Suprapubic skin (tissue), 4 donors: ENCODE results near the gene CHAD.

ENCODE experiments used
- POLR2A ChIP-seq, 2 donors: fragments of 450-650 bp; IDR thresholded peaks; one replicate each; pipeline ENCODE4 v1.6.1; 2017; ENCODE audit warnings: antibody characterized with exemption in 2 of 2, mild to moderate bottlenecking in 2 of 2, moderate library complexity in 2 of 2
- POLR2AphosphoS5 ChIP-seq, 3 donors: sonication (generic); formaldehyde crosslinking; IDR thresholded peaks; one replicate each; pipeline ENCODE4 v1.6.1; 2017; ENCODE audit warnings: antibody characterized with exemption in 3 of 3

DNA sequence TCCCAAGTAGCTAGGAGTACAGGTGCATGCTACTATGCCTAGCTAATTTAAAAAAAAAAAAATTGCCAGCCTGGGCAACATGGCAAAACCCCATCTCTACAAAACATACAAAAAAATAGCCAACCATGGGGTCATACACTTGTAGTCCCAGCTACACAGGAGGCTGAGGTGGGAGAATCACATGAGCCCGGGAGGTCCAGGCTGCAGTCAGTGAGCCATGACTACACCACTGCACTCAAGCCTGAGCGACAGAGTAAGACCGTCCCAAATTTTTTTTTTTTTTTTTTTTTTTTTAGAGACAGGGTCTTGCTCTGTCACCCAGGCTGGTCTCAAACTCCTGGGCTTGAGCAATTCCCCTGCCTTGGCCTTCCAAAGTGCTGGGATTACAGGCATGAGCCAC is 14.8 kb downstream of the CHAD start:
- TF ChIP-seq POLR2AphosphoS5 (IDR thresholded peaks at IDR 0.05) (no peak), POLR2A (IDR thresholded peaks at IDR 0.05) (no peak)
